ENCODE data around the gene CNGB1. TPM values are rescaled to one million over a fixed set of nuclear protein-coding genes. Genes with fewer than 3 reads are reported as not detected.

Gene CNGB1
- total RNA-seq, 2 donors from 2014 or later: 0.05 to 0.69 TPM

DNA sequence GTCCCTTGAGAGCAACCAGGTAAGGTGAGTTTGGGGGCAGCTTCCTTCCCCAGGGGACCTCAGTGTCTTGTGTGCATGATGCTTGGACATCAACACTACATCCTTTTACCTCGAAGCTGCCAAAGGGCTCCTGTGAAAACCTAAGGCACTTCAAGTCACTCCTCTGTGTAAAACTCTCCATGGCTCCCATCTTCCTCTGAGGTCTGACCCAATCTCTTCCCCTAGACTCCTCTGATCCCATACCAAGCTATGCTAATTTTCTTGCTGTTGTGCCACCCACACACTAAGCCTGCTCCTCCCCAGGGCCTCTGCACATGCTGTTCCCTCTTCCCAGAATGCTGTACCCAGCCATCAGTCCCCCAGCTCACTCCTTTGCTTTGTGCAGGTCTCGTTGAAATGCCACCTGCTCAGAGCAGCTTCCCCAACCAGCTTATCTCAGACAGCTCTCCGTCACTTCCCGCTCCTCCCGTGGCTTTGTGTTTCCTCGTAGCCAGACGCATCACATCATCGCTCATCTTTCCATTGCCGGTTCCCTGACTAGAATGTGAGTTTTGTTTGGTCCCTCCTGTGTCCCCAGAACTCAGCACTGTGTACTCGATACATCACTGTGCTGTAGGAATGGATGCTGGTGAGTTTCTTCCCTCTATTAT lies 78.4 kb downstream of the CNGB1 start:
- no peaks in the 10 kb centered on the region for H3K36me3 ChIP-seq
- H3K9me3 ChIP-seq: no peaks in the 10 kb centered on the region
- no peak overlapping the region for H3K27ac ChIP-seq
- no peaks in the 10 kb centered on the region for H3K27me3 ChIP-seq
- no peak overlapping the region for H3K9ac ChIP-seq (ENCODE audit: low read depth in 2 of 2, low read length in 2 of 2)
- DNase-seq: peak; percentile 46
- intact Hi-C loops (cut with DNase I): no loop called here
- no peaks in the 10 kb centered on the region for H3K4me1 ChIP-seq
- no peak overlapping the region for H3K4me3 ChIP-seq
- no peak for TF ChIP-seq CTCF (IDR thresholded peaks at IDR 0.05)

- Histone ChIP-seq H3K4me3 (no peak overlapping the region), H3K27me3 (no peaks in the 10 kb centered on the region), H3K27ac (no peak overlapping the region), H3K9me3 (no peaks in the 10 kb centered on the region), H3K4me1 (no peaks in the 10 kb centered on the region), H3K36me3 (no peaks in the 10 kb centered on the region), H3K9ac (ENCODE audit: low read depth in 2 of 2, low read length in 2 of 2) (no peak overlapping the region)
- no peak for TF ChIP-seq CTCF (IDR thresholded peaks at IDR 0.05)
- no peak for DNase-seq
- intact Hi-C loops (cut with DNase I): no loop called here
Observed at GRCh38 chr16:57892041-57892440, 78.9 kb downstream of the CNGB1 start.

DNA sequence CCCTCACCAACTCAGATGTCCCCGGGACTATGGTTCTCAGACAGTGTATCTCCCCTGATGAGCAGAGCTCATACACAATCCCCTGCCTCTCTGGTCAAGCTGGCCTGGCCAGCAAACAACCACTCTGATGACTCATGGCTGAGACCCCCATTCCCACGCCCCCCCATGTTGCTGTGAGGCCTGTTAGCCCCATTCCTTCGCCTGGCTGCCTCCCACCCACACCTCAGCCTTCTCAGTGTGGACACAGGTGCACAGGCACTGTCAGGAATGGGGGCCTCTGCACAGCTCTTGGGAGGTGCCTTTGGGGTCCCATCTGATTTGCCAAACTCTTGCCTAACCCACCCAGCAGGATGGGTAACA lies 80.2 kb downstream of the CNGB1 start:
- no peaks in the 10 kb centered on the region for H3K9me3 ChIP-seq
- no peak overlapping the region for H3K9ac ChIP-seq (ENCODE audit: low read depth in 2 of 2, low read length in 2 of 2)
- intact Hi-C loops (cut with DNase I): no loop called here
- H3K4me3 ChIP-seq: no peak overlapping the region
- no peaks in the 10 kb centered on the region for H3K27me3 ChIP-seq
- no peak for TF ChIP-seq CTCF (IDR thresholded peaks at IDR 0.05)
- no peaks in the 10 kb centered on the region for H3K4me1 ChIP-seq
- DNase-seq: no peak
- H3K36me3 ChIP-seq: no peaks in the 10 kb centered on the region
- H3K27ac ChIP-seq: no peak overlapping the region

GRCh38 chr16:57889960-57890751 lies 80.8 kb downstream of the CNGB1 start:
- no peaks in the 10 kb centered on the region for H3K9me3 ChIP-seq
- no peaks in the 10 kb centered on the region for H3K4me1 ChIP-seq
- no peak overlapping the region for H3K27ac ChIP-seq
- intact Hi-C loops (cut with DNase I): no loop called here
- no peak for TF ChIP-seq CTCF (IDR thresholded peaks at IDR 0.05)
- peak; percentile 30 for DNase-seq
- no peaks in the 10 kb centered on the region for H3K27me3 ChIP-seq
- no peak overlapping the region for H3K9ac ChIP-seq (ENCODE audit: low read depth in 2 of 2, low read length in 2 of 2)
- no peaks in the 10 kb centered on the region for H3K36me3 ChIP-seq
- H3K4me3 ChIP-seq: no peak overlapping the region

DNA sequence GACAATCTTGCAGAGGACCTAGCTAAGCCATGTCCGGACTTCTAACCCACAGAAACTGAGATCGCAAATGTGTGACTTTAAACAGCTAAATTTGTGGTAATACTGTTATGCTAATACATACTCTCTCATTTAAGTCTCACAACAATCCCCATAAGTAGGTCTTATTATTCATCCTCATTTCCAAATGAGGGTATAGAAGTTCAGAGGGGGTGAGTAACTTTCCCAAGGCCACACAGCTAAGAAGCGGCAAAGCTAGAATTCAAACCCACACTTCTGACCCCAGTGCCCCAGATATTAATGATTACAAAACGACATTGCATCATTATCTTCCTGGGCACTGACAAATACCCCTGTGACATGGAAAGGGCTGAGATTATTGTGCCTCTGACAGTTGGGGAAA lies 81.4 kb downstream of the CNGB1 start:
- H3K27me3 ChIP-seq: peaks cover 5% of the 10 kb centered on the region
- TF ChIP-seq CTCF (IDR thresholded peaks at IDR 0.05): no peak
- H3K9ac ChIP-seq (ENCODE audit: low read depth in 2 of 2, low read length in 2 of 2): no peak overlapping the region
- no peak overlapping the region for H3K27ac ChIP-seq
- H3K4me1 ChIP-seq: no peaks in the 10 kb centered on the region
- intact Hi-C loops (cut with DNase I): no loop called here
- no peak for DNase-seq
- H3K4me3 ChIP-seq: no peak overlapping the region
- no peaks in the 10 kb centered on the region for H3K9me3 ChIP-seq
- H3K36me3 ChIP-seq: no peaks in the 10 kb centered on the region
